ENCODE data around the gene DEPDC4.

- no peak for TF ChIP-seq CTCF (IDR thresholded peaks at IDR 0.05; ENCODE audit: low read depth, low read length)
- TF ChIP-seq EZH2phosphoT487 (IDR thresholded peaks at IDR 0.05; ENCODE audit: low read depth) = no peak
These were observed 8.8 kb downstream of the DEPDC4 start for GRCh38 chr12:100258127-100258526.

All from OCI-LY3 (cell line).